HFFc6 (cell line): ENCODE results near the gene APOL4. TPM values are rescaled to one million over a fixed set of nuclear protein-coding genes. Genes with fewer than 3 reads are reported as not detected.

Experiments
- DNase-seq: peaks from one replicate; pipeline ENCODE4 v3.0.0-alpha.2; 2018
- H3K27ac Mint-ChIP-seq: 2 replicates; pipeline ENCODE4 v1.8.0; 2020; ENCODE audit warnings: mild to moderate bottlenecking, mixed read lengths
- H3K27me3 Mint-ChIP-seq: 2 replicates; pipeline ENCODE4 v1.8.0; 2021; ENCODE audit warnings: mild to moderate bottlenecking, moderate library complexity, mixed read lengths; ENCODE audit not compliant: insufficient read depth
- H3K36me3 Mint-ChIP-seq: 2 replicates; pipeline ENCODE4 v1.8.0; 2021; ENCODE audit warnings: low read depth, mixed read lengths
- H3K4me1 Mint-ChIP-seq: 2 replicates; pipeline ENCODE4 v1.8.0; 2020; ENCODE audit warnings: low read depth, mixed read lengths
- H3K4me3 Mint-ChIP-seq: 2 replicates; pipeline ENCODE4 v1.8.0; 2020; ENCODE audit warnings: mild to moderate bottlenecking, moderate library complexity, mixed read lengths
- H3K9me3 Mint-ChIP-seq: 2 replicates; pipeline ENCODE4 v1.8.0; 2020; ENCODE audit warnings: mild to moderate bottlenecking, mixed read lengths
- CTCF ChIP-seq: fragments of 200-600 bp; sonication (generic); IDR thresholded peaks from 2 replicates; pipeline ENCODE4 v1.5.0; 2021; ENCODE audit warnings: antibody characterized with exemption, mild to moderate bottlenecking
- total RNA-seq, 6 experiments: library from RNA; stranded (reverse); fragmentation: NEBNext Ultra II Directional; extraction: Animal tissue kit (Norgen Biotek cat#: 25700); gene quantifications; 2 replicates in 1 of 6; 3 replicates in 5 of 6; pipeline ENCODE4 v1.2.3, GENCODE V29; 2021

APOL4 gene
- total RNA-seq, 6 experiments from 2014 or later, result not detected

GRCh38 chr22:36238373-36239149 lies 37.0 kb upstream of the APOL4 start:
- Mint-ChIP-seq H3K27ac (peak overlapping the region; percentile 91), H3K27me3 (no peaks in the 10 kb centered on the region; the same call in 1 of the 2 replicates), H3K4me1 (peaks cover 69% of the 10 kb centered on the region), H3K9me3 (no peaks in the 10 kb centered on the region), H3K4me3 (peak overlapping the region; percentile 94), H3K36me3 (peaks cover 20% of the 10 kb centered on the region)
- TF ChIP-seq CTCF, result no peak
- no peak for DNase-seq

GRCh38 chr22:36237462-36238372 lies 36.1 kb upstream of the APOL4 start:
- peak overlapping the region; percentile 91 for H3K27ac Mint-ChIP-seq
- H3K36me3 Mint-ChIP-seq, result peaks cover 20% of the 10 kb centered on the region
- H3K4me3 Mint-ChIP-seq, result peak overlapping the region; percentile 94
- no peaks in the 10 kb centered on the region; the same call in 1 of the 2 replicates for H3K27me3 Mint-ChIP-seq
- no peak for TF ChIP-seq CTCF
- DNase-seq, result no peak
- peaks cover 73% of the 10 kb centered on the region for H3K4me1 Mint-ChIP-seq
- no peaks in the 10 kb centered on the region for H3K9me3 Mint-ChIP-seq

- no peak overlapping the region for H3K27ac Mint-ChIP-seq
- peaks cover 26% of the 10 kb centered on the region for H3K36me3 Mint-ChIP-seq
- DNase-seq, result no peak
- TF ChIP-seq CTCF, result no peak
- H3K27me3 Mint-ChIP-seq, result no peaks in the 10 kb centered on the region; the same call in 1 of the 2 replicates
- H3K4me1 Mint-ChIP-seq, result peaks cover 73% of the 10 kb centered on the region
- H3K9me3 Mint-ChIP-seq, result no peaks in the 10 kb centered on the region
- H3K4me3 Mint-ChIP-seq, result peak overlapping the region; percentile 29; the same call in 1 of the 2 replicates
Measured at GRCh38 chr22:36236388-36237319, 35.0 kb upstream of the APOL4 start.

GRCh38 chr22:36235585-36235984 lies 34.0 kb upstream of the APOL4 start:
- Mint-ChIP-seq H3K27me3 (no peaks in the 10 kb centered on the region; the same call in 1 of the 2 replicates), H3K9me3 (no peaks in the 10 kb centered on the region), H3K4me1 (peaks cover 73% of the 10 kb centered on the region), H3K36me3 (peaks cover 31% of the 10 kb centered on the region), H3K27ac (no peak overlapping the region), H3K4me3 (peak overlapping the region; percentile 9; the same call in 1 of the 2 replicates)
- DNase-seq, result no peak
- TF ChIP-seq CTCF, result no peak

GRCh38 chr22:36234919-36235318 lies 33.3 kb upstream of the APOL4 start:
- Mint-ChIP-seq H3K27ac (no peak overlapping the region; the same call in 1 of the 2 replicates), H3K27me3 (no peaks in the 10 kb centered on the region; the same call in 1 of the 2 replicates), H3K4me3 (no peak overlapping the region), H3K9me3 (no peaks in the 10 kb centered on the region), H3K36me3 (peaks cover 31% of the 10 kb centered on the region), H3K4me1 (peaks cover 67% of the 10 kb centered on the region)
- DNase-seq, result no peak
- TF ChIP-seq CTCF, result no peak
